HG03025 (cell line): Measurements from ENCODE around the gene CHD2.
A peak's percentile ranks its signal among the peaks of the same experiment; 100 is the strongest.
"Not testable (repeated sequence)": the region's sequence is repeated elsewhere in the genome, so short reads cannot be mapped to it uniquely, and the experiment has no call there.

Experiments
- ATAC-seq: cut with Tn5 transposase; IDR thresholded peaks from one replicate; pipeline ENCODE4 v1.9.1; 2021; ENCODE audit warnings: mild to moderate bottlenecking, moderate library complexity; ENCODE audit not compliant: unreplicated experiment, low FRiP score

Gene CHD2

DNA sequence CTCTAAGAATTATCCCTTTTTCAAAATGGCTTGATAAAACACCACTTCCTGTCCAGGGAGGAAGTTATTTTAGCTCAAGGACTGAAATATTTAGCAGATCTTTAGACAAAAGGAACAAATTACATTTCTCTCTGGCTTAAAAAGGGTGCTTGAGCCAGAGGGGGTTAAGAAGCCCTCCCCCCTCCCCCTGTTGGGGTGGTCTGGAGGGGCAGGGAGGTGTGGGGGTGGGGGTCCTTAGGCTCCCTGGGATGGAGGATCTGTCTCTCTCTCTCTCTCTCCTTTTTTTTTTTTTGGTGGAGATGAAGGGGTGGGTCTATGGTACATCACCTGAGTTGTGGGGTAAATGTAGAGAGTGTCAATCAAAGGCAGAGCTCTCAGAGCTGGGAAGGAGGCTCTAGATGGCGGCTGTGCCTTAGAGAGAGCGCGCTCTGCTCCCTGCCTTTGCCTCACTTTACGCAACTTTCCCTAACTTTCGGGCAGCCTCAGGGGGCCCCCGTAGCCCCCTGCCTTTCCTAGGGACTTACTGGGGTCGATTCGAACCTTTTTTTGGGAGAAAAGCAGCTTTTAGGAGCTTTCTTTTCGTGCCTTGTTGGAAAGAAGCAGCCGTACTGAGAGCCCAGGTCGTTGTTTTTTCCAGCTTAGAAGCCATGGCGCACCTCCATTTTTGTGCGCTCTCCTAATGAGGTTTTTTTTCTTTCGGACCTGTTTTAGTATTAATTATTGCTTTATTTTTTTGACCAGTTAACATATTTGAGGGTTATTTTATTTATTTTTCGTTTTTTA is at the start of gene CHD2:
CHD2 (plus strand) TSS at position 377 of the 783 bp plus-strand sequence. CDS start 914 bp downstream, outside the sequence.
- peak; percentile 61 for ATAC-seq

DNA sequence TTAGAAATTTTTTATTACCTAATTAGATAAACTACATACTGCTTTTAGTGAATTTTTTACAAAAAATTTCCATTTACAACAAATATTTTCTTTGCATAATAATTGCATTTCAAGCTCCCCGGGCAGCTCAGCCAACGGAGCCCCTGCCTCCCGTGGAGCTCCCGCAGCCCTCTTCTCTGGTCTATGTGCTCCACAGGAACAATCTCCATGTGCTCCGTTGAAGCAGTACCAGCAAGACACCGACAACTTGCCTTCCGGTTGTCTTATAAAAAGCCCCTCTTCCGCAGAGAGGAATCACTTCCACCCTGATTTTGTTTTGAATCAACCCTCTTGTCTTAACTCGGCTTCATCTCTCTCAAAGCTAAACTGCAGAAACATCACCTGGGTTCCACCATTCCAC is 46.9 kb upstream of the CHD2 start:
- no peak for ATAC-seq

DNA sequence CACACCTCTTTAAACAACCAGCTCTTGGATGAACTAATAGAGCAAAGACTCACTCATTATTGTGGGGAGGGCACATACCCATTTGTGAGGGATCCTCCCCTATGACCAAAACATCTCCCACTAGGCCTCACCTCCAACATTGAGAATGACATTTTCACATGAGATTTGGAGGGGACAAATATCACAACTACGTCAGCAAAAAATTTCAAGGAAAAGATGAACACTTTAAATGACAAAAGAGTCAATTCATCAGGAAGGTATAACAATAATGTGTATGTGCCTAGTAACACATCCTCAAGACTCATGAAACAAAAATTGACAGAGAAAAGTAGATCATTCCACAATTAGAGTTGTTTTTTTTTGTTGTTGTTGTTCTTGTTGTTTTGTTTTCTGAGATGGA is 38.4 kb upstream of the CHD2 start:
- ATAC-seq: no peak

DNA sequence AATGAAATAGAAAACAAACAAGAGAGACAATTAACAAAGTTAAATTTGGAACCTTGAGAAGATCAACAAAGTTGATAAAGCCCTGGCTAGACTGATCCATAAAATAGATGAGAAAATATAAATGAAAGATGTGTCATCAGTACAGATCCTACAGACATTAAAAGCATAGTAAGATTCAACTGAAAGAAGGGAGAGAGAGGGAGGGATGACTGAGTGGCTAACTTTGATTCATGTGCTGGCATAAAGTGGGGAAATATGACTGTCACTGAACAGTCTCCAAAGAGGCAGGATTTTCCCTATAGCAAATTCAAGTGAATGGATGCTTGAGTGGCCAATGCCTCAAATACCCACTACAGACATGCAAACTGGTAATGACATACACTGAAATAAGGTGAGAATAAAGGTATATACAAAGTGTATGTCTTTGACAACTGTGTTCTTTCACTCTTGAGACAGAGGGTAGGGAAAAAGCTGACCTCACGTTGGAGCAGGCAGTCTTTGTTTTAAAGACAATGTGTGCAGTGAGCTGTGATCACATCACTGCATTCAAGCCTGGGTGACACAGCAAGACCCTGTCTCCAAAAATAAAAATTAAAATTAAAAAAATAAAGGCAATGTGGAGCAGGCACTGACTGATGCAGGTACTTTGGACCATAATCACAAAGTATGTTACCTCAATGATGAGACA is 35.9 kb upstream of the CHD2 start:
- ATAC-seq: no peak

GRCh38 chr15:92869263-92869940 is 30.7 kb upstream of the CHD2 start:
- no peak for ATAC-seq

DNA sequence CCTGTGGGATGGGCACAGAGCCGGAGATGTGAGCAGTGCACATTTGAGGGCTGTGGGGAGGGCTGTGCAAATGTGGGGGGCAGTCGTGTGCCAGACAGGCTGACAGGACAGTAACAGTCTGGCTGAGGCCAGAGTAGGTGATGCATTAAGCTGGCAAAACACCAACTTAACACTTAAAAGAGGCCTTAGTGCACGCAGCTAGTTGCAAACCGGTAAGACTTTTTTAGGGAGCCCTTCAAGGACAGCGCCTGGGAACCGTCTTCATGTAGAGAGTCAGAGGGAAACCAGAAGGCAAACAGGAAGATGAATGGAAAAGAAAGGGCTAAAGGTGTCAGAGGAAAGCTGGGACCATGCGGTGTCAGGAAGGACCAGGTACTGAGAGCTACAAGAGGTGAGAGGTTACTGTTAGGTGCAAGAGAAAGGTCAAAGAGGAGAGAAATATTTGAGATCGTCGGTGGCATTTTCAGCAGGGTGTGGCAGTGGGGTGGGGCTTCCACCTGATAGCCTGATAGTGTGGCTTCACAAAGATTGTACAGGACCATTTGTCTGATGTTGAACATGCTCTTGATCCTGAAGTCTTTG is 30.0 kb upstream of the CHD2 start:
- ATAC-seq: no peak

GRCh38 chr15:92872967-92873366 is 27.2 kb upstream of the CHD2 start:
- ATAC-seq: not testable (repeated sequence)

DNA sequence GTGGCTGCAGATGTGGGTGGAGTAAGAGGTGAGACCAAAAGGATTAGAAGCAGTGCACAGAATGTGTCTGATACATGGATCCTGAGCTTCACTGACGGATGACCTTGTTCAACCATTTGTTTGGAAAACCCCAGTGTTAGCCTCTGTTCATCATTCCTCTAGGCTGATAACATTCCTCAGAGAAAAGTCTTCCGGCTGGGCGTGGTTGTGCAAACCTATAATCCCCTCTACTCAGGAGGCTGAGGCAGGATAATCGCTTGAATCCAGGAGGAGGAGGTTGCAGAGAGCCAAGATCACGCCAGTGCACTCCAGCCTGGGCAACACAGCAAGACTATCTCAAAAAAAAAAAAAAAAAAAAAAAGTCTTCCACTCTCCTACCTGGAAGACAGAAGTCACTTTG is 23.1 kb upstream of the CHD2 start:
- ATAC-seq: no peak

DNA sequence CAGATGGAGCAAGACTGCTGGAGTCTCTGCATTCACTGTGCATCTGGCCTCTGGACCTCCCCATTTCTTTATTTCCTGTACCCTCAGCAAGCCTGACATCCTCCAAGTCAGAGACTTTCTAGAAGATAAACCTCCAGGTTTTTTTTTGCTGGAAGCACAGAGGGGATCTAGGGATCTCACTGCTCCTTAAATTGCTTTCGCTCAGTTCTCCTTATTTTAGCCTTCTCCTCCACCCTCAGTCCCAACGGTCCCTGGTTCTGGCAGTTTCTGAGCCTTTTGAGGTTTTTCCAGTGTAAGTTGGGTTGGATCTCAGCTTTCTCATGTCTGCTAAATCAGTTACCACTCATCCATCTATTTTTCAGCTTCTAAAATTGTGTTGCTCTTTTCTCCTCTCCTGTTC is 22.7 kb upstream of the CHD2 start:
- ATAC-seq: no peak

GRCh38 chr15:92878593-92879053 is 21.5 kb upstream of the CHD2 start:
- ATAC-seq: no peak

GRCh38 chr15:92879949-92880725 is 20.0 kb upstream of the CHD2 start:
- no peak for ATAC-seq

- ATAC-seq: no peak
Observed at GRCh38 chr15:92880796-92881195, 19.3 kb upstream of the CHD2 start.

DNA sequence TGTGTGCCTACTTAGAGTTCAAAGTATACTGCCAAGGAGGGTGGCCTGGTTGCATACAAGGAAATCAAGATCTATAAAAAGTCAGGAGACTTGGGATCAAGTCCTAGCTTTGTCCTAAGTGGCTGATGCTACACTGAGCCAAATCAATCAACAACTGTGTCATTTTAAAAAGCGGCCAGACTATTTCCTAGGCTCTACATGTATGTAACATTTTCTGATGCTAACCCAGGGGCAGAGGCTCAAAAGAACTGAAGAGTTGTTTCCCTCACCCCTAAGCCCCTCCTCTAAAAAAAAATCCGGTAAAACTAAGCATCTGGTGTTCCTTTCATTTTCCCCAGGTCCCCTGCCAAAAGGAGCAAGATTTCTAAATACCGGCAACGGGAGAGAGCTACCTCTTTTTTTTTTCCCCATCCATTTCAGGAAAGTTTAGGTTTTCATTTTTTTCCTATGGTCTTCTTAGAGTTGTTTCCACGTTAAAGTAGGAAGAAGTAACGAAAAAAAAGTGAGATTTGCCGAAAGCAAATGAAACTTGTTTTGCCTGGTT is 18.8 kb upstream of the CHD2 start:
- no peak for ATAC-seq

DNA sequence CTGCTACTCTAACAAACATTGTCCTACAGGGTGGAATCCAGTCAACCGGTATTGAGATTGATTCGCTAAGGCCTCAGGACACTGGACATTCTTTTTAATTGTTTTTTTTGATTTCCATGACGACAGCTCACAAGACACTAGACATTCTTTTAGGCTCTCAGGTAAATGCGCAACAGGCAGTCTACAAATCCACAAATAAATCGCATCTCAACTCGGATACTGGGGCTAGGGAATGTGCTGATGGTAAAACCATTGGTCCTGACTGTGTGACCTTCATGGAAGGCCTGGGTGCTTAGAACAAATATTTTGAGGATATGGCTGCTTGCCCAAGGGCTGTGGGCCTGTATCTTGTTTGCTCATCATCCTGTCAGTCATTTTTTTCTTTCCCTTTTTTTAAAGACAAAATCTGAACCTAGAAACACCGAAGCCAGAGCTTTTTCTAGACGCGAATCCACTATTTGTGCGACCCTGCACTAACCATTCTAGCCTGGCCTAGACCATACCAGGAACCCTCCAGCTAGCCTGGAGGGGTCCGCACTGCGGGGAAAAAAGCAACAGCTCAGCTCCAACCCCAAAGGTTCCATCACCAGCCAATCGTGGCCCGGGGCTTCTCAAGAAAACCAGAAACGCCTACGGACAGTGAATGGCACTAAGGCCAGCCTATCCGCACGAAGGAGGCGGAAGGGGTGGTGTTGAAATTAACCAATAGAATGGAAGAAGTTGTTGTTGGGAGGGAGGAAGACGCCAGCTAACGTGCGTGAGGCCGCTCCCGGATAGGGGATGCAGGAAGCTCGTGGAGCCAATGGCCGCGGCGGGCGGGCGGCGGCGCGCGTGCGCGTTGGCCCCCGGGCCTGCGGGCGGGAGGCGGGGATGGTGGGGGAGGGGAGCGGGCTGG is 18.1 kb upstream of the CHD2 start:
- ATAC-seq: peak; percentile 93

GRCh38 chr15:92882697-92883162 is 17.4 kb upstream of the CHD2 start:
- ATAC-seq: peak; percentile 57

DNA sequence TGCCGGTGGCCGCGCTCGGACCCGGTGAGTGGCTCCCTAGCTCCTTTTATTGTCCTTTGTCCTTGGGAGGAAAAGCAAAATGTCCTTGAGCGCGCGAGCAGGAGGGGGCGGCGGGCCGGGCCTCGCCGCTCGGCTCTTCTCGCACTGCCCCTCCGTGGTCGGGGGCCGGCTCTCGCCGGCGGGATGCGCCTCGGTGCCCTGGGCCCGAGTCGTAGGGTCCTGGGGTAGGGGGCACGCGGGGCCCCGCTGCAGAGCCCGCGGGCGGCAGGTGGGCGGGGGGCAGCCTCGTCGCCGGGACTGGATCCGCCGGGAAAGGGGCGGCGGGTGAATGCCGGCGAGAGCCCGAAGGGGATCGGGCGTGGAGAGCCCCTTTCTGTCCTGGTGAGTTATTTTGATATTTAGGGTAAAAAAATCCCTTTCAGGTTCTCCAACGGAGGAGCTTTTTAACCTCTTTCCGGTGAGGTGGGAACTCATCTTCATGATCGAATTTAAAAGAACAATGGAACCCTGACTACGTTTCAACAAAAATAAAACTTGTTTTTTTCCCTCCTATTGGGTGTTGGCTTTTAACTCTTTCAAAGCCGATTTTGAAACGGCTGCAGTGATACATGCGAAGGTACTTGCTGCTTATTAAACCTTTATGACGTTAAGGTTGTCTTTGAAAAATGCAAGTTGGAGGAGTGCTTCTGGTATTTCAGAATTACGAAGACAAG is 16.8 kb upstream of the CHD2 start:
- ATAC-seq: peak; percentile 8

DNA sequence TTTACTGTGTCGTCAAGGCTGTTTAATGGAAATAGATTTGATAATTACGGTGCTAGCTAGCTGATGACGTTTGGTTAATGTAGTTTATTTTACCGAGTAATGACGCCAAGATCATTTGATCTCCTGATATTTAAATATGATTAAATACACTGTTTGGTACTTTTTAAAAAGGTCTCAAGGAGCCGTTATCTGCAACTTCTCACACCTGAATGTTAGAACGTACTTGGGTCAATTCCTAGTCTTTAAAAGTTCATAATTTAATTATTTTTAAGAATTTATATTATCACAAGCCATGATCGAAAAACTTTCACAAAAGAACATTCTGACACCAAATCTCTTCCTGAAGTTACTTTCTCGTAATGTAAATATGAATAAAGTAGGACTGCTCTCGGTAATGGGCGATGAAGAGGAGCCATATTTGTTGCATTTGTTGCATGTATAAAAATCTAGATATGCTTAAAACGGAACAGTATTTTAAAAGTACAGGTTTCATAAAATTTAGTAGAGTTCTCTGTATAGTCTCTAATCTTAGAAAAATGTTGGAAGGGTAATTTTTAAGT is 16.2 kb upstream of the CHD2 start:
- no peak for ATAC-seq
